ENCODE measurements around the gene CCDC77. TPM values are rescaled to one million over a fixed set of nuclear protein-coding genes. Genes with fewer than 3 reads are reported as not detected.

Gene CCDC77
- polyA plus RNA-seq, 1 of the 3 experiments (the other 2 are of a cell fraction): 5.9 TPM

DNA sequence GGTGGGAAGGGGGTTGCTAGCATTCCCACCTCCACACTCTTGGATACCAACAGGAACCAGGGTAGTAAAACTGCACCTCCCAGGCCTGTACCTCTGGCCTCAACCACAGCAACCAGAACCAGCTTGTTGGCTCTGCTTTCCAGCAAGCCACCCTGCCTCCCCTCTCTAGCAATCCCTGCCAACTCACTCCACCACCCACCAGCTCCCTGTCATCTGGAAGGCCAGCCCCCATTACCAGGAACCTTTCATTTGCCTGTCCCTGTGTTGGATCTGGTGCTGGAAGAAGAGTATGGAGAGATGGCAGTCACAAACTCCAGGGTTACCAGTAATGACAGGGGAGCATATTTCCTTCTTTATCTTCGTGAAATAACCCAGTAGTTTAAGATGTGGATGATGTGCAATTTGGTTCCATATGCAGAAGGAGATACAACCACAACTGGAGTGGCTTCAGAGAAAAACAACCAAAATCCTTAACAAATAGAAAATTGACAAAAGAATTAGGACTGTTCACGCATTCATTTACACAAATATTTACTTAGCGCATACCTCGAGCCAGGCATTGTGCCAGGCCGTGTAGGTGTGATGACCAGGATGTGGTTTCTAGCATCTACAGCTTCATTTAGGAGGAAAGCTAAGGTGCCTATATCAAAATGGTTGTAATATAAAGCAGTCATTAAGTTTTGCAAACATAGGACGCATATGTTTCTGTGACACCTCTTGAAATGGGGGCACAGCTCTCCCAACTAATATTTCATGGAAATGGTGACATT is 61.7 kb downstream of the CCDC77 start:
- H3K4me1 ChIP-seq (ENCODE audit: control insufficient read depth in 1 of 2, insufficient read depth in 2 of 2, low read depth in 1 of 2, low read length in 1 of 2): peaks cover 0 to 5% of the 10 kb centered on the region in 2 experiments; a peak in 1 of 4 replicates
- no peak for DNase-seq
- H4K20me1 ChIP-seq (ENCODE audit: insufficient read depth): no peaks in the 10 kb centered on the region
- no peaks in the 10 kb centered on the region for H3K9me2 ChIP-seq
- H3K4me3 ChIP-seq (ENCODE audit: low read depth in 2 of 2, low read length in 1 of 2): no peak overlapping the region
- 66% methylated on average over 6 of the region's 6 CpGs for WGBS (ENCODE audit: low lambda C conversion rate)
- H3K9me3 ChIP-seq: no peaks in the 10 kb centered on the region
- H3F3A ChIP-seq (replicated peaks; ENCODE audit: insufficient read depth): no peaks in the 10 kb centered on the region
- CTCF ChIA-PET: interaction anchor here (1.1 to 3.1 kb wide), 3 partner anchors 10 to 84 kb away, joined by 7 to 18 read pairs (median 16); no protein-coding TSS in a partner anchor
- H3K79me2 ChIP-seq (ENCODE audit: insufficient read depth): no peaks in the 10 kb centered on the region
- no peak overlapping the region for H3K9ac ChIP-seq
- POLR2A ChIA-PET: no interaction called here
- H3K27me3 ChIP-seq (ENCODE audit: insufficient read depth): peaks cover 28% of the 10 kb centered on the region
- TF ChIP-seq TCF12 (IDR thresholded peaks at IDR 0.05): no peak
- no peak for TF ChIP-seq RAD21 (IDR thresholded peaks at IDR 0.05; ENCODE audit: low read length)
- no peak for TF ChIP-seq FOXM1 (IDR thresholded peaks at IDR 0.05; ENCODE audit: low read depth)
- no peak for TF ChIP-seq GATA2 (CRISPR knock-in tag; IDR thresholded peaks at IDR 0.05)
- no peak for TF ChIP-seq EZH2phosphoT487 (IDR thresholded peaks at IDR 0.05; ENCODE audit: borderline replicate concordance, low read depth)
- no peak for TF ChIP-seq MEF2A (IDR thresholded peaks at IDR 0.05; ENCODE audit: borderline replicate concordance, low read depth)
- TF ChIP-seq SIN3A (IDR thresholded peaks at IDR 0.05; ENCODE audit: borderline replicate concordance, low read depth, low read length): no peak
- TF ChIP-seq CHD2 (IDR thresholded peaks at IDR 0.05; ENCODE audit: low read length, partially characterized antibody): no peak
- TF ChIP-seq GABPA (IDR thresholded peaks at IDR 0.05; ENCODE audit: low read depth): no peak
- TF ChIP-seq, protein P1, sequence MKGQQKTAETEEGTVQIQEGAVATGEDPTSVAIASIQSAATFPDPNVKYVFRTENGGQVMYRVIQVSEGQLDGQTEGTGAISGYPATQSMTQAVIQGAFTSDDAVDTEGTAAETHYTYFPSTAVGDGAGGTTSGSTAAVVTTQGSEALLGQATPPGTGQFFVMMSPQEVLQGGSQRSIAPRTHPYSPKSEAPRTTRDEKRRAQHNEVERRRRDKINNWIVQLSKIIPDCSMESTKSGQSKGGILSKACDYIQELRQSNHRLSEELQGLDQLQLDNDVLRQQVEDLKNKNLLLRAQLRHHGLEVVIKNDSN (IDR thresholded peaks at IDR 0.05; ENCODE audit: borderline replicate concordance, low read depth): no peak
- no peak for TF ChIP-seq USF2 (IDR thresholded peaks at IDR 0.05; ENCODE audit: borderline replicate concordance, low read depth, low read length)
- TF ChIP-seq FOSL2 (IDR thresholded peaks at IDR 0.05; ENCODE audit: borderline replicate concordance, low read depth): no peak
- TF ChIP-seq YY1 (IDR thresholded peaks at IDR 0.05; ENCODE audit: low read depth): no peak
- TF ChIP-seq NFIC (IDR thresholded peaks at IDR 0.05; ENCODE audit: borderline replicate concordance): no peak
- no peak for TF ChIP-seq POLR2AphosphoS5 (IDR thresholded peaks at IDR 0.05; ENCODE audit: low read depth, low read length)
- TF ChIP-seq EP300 (IDR thresholded peaks at IDR 0.05; ENCODE audit: borderline replicate concordance in 1 of 2, low read depth in 1 of 2, low read length in 1 of 2): no peak
- TF ChIP-seq ELF1 (IDR thresholded peaks at IDR 0.05): no peak
- no peak for TF ChIP-seq RXRA (IDR thresholded peaks at IDR 0.05; ENCODE audit: borderline replicate concordance, low read depth)
- H3K27ac ChIP-seq (ENCODE audit: low read depth in 2 of 2, low read length in 1 of 2): no peak overlapping the region
- H3K4me2 ChIP-seq: no peak overlapping the region
- H2AFZ ChIP-seq (ENCODE audit: low read depth): no peak overlapping the region
- H3K36me3 ChIP-seq (replicated peaks in 1 of 2; ENCODE audit: control insufficient read depth in 1 of 2, insufficient read depth in 2 of 2, low read length in 1 of 2): no peaks in the 10 kb centered on the region

All from SK-N-SH (cell line).